ENCODE data around the gene ZNF408.

The ZNF408 gene

GRCh38 chr11:46747150-46747549, 46.3 kb downstream of the ZNF408 start:
- Histone ChIP-seq H3K9me3 (ENCODE audit: control insufficient read depth in 1 of 2, low read length in 2 of 2) (no peaks in the 10 kb centered on the region), H3K4me3 (ENCODE audit: low read depth in 1 of 2, low read length in 2 of 2) (no peak overlapping the region), H3K4me1 (ENCODE audit: control insufficient read depth in 1 of 2, insufficient read depth in 2 of 2, low read length in 2 of 2) (peaks cover 0 to 17% of the 10 kb centered on the region in 2 donors), H3K36me3 (ENCODE audit: control insufficient read depth in 1 of 2, insufficient read depth in 2 of 2, low read length in 2 of 2) (peaks cover 59 to 85% of the 10 kb centered on the region in 2 donors), H3K27ac (ENCODE audit: low read length) (no peak overlapping the region), H3K27me3 (ENCODE audit: low read depth, low read length) (no peaks in the 10 kb centered on the region)

Data from muscle layer of duodenum (tissue), 2 donors.